HepG2 (cell line): ENCODE results near the gene CXCR5. TPM values are rescaled to one million over a fixed set of nuclear protein-coding genes. Genes with fewer than 3 reads are reported as not detected.

Experiments used
- AGO2 ChIP-seq: fragments of 200-400 bp; formaldehyde crosslinking; optimal IDR thresholded peaks from 2 replicates; pipeline ENCODE3; 2017; ENCODE audit warnings: mild to moderate bottlenecking, low read depth, low read length, moderate library complexity
- ARHGAP35 ChIP-seq: sonication (generic); formaldehyde crosslinking; IDR thresholded peaks from 2 replicates; pipeline ENCODE4 v1.9.0; 2022; ENCODE audit warnings: mild to moderate bottlenecking, inconsistent platforms, moderate library complexity, missing genetic modification reagents, borderline replicate concordance
- ATF2 ChIP-seq: sonication (generic); formaldehyde crosslinking; IDR thresholded peaks from 2 replicates; pipeline ENCODE4 v1.4.0; 2020; ENCODE audit warnings: missing genetic modification reagents
- HIC2 ChIP-seq: sonication (generic); formaldehyde crosslinking; IDR thresholded peaks from 2 replicates; pipeline ENCODE4 v1.9.0; 2022; ENCODE audit warnings: low read depth, missing genetic modification reagents
- HIVEP1 ChIP-seq: sonication (generic); formaldehyde crosslinking; IDR thresholded peaks from 2 replicates; pipeline ENCODE4 v1.4.0; 2020; ENCODE audit warnings: mild to moderate bottlenecking, missing genetic modification reagents
- JUND ChIP-seq: sonication (generic); formaldehyde crosslinking; IDR thresholded peaks from 2 replicates; pipeline ENCODE4 v1.8.0; 2022; ENCODE audit warnings: mild to moderate bottlenecking, missing genetic modification reagents
- NFIC ChIP-seq: IDR thresholded peaks from 2 replicates; pipeline ENCODE4 v1.6.1; 2012; ENCODE audit warnings: mild to moderate bottlenecking, low read length, inconsistent platforms
- RCOR2 ChIP-seq: IDR thresholded peaks from 2 replicates; pipeline ENCODE4 v1.6.1; 2016; ENCODE audit warnings: missing biosample characterization, missing genetic modification reagents
- RORA ChIP-seq: sonication (generic); formaldehyde crosslinking; IDR thresholded peaks from 2 replicates; pipeline ENCODE4 v1.5.0; 2020; ENCODE audit warnings: mild to moderate bottlenecking, missing genetic modification reagents, moderate library complexity
- SRSF1 ChIP-seq: fragments of 200-400 bp; formaldehyde crosslinking; optimal IDR thresholded peaks from 2 replicates; pipeline ENCODE3; 2017; ENCODE audit warnings: mild to moderate bottlenecking, low read depth, low read length, moderate library complexity
- THAP7 ChIP-seq: sonication (generic); formaldehyde crosslinking; IDR thresholded peaks from 2 replicates; pipeline ENCODE4 v1.8.1; 2023; ENCODE audit warnings: mild to moderate bottlenecking, missing genetic modification reagents
- ZBTB10 ChIP-seq: sonication (generic); formaldehyde crosslinking; IDR thresholded peaks from 2 replicates; pipeline ENCODE4 v1.4.0; 2020; ENCODE audit warnings: missing genetic modification reagents, borderline replicate concordance
- ZNF225 ChIP-seq: sonication (generic); formaldehyde crosslinking; IDR thresholded peaks from 2 replicates; pipeline ENCODE4 v1.4.0; 2020; ENCODE audit warnings: mild to moderate bottlenecking, missing genetic modification reagents
- ZNF503 ChIP-seq: sonication (generic); formaldehyde crosslinking; IDR thresholded peaks from 2 replicates; pipeline ENCODE4 v1.4.0; 2020; ENCODE audit warnings: missing genetic modification reagents
- ZNF549 ChIP-seq: sonication (generic); formaldehyde crosslinking; IDR thresholded peaks from 2 replicates; pipeline ENCODE4 v1.5.0; 2020; ENCODE audit warnings: missing genetic modification reagents
- ZNF563 ChIP-seq: sonication (generic); formaldehyde crosslinking; IDR thresholded peaks from 2 replicates; pipeline ENCODE4 v1.8.0; 2022; ENCODE audit warnings: mild to moderate bottlenecking, moderate library complexity, missing genetic modification reagents
- ZNF766 ChIP-seq: sonication (generic); formaldehyde crosslinking; IDR thresholded peaks from 2 replicates; pipeline ENCODE4 v1.5.0; 2020; ENCODE audit warnings: missing genetic modification reagents, borderline replicate concordance
- polyA plus RNA-seq, 8 experiments: library from polyadenylated mRNA; depleted of rRNA in 3 of 8; stranded (reverse) in 7 of 8; unstranded in 1 of 8; fragments of >200 nt; fragmentation: Illumina TruSeq in 4 of 8; extraction: Trizol in 4 of 8; gene quantifications; 2 replicates each; pipeline versions ENCODE4 v1.2.1 to v1.2.3, GENCODE V29; 2011 to 2016; ENCODE audit warnings: low read depth in 4 of 8, missing spikeins in 1 of 8, mixed read lengths in 1 of 8; ENCODE audit not compliant: insufficient read depth in 1 of 8
- total RNA-seq, 5 experiments: library from RNA; depleted of rRNA; stranded (reverse); fragments of >200 nt; fragmentation: Illumina TruSeq; extraction: Trizol; gene quantifications; 2 replicates each; pipeline ENCODE4 v1.2.3, GENCODE V29; 2016; ENCODE audit warnings: low read depth in 1 of 5
- TF ChIP-seq, protein P1 (sequence below): sonication (generic); formaldehyde crosslinking; IDR thresholded peaks from 2 replicates; pipeline ENCODE4 v1.4.0; 2020; ENCODE audit warnings: missing genetic modification reagents

Gene CXCR5
- total and polyA plus RNA-seq, 2 of the 13 experiments (the other 11 are each of a cell fraction or from before 2014, with no cell fraction given): not detected

GRCh38 chr11:118909619-118910308, 26.1 kb downstream of the CXCR5 start (continued):
- TF ChIP-seq ZNF503 (CRISPR knock-in tag) (no peak), THAP7 (no peak), RORA (no peak), HIC2 (0 out of 2 replicates have a peak, but pooled peaks have one; percentile 3), ZNF766 (CRISPR knock-in tag) (no peak), JUND (no peak), ZNF563 (CRISPR knock-in tag) (no peak), RCOR2 (CRISPR knock-in tag) (no peak), NFIC (no peak), ARHGAP35 (no peak), ZNF549 (CRISPR knock-in tag) (no peak), ATF2 (no peak), ZNF225 (0 out of 2 replicates have a peak, but pooled peaks have one; percentile 5), HIVEP1 (peak; percentile 37; the same call in 1 of the 2 replicates), ZBTB10 (no peak), AGO2 (peak; percentile 61), SRSF1 (peak; percentile 15)
- TF ChIP-seq, protein P1, sequence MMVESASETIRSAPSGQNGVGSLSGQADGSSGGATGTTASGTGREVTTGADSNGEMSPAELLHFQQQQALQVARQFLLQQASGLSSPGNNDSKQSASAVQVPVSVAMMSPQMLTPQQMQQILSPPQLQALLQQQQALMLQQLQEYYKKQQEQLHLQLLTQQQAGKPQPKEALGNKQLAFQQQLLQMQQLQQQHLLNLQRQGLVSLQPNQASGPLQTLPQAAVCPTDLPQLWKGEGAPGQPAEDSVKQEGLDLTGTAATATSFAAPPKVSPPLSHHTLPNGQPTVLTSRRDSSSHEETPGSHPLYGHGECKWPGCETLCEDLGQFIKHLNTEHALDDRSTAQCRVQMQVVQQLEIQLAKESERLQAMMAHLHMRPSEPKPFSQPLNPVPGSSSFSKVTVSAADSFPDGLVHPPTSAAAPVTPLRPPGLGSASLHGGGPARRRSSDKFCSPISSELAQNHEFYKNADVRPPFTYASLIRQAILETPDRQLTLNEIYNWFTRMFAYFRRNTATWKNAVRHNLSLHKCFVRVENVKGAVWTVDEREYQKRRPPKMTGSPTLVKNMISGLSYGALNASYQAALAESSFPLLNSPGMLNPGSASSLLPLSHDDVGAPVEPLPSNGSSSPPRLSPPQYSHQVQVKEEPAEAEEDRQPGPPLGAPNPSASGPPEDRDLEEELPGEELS (CRISPR knock-in tag): no peak
